OCI-LY7 (cell line): ENCODE data around the gene RORC. TPM values are rescaled to one million over a fixed set of nuclear protein-coding genes. Genes with fewer than 3 reads are reported as not detected.

Experiments used
- BruUV-seq: library from RNA; stranded (reverse); fragments of 400-500 nt; replicated peaks from 2 replicates; lab custom pipeline; 2021; lab: Mats Ljungman, UMichigan
- CTCF ChIA-PET: fragments of 300-600 bp; sonication (Branson Sonifier 250); formaldehyde crosslinking; loops from one replicate; lab custom pipeline; 2022; ENCODE audit warnings: antibody characterized with exemption; ENCODE audit not compliant: unreplicated experiment; lab: Charles Lee
- POLR2A ChIA-PET: fragments of 300-600 bp; sonication (Branson Sonifier 250); formaldehyde crosslinking; loops from one replicate; lab custom pipeline; 2022; ENCODE audit warnings: antibody characterized with exemption; lab: Charles Lee
- DNase-seq: peaks from one replicate; pipeline ENCODE4 v3.0.0-alpha.2; 2015; ENCODE audit warnings: low spot score
- H2AFZ ChIP-seq: fragments of 200-600 bp; sonication (generic), shearing (Covaris generic); 2 replicates; pipeline ENCODE4 v1.6.1; 2014; ENCODE audit warnings: mild to moderate bottlenecking, antibody characterized with exemption, low read length, moderate library complexity
- H3K27ac ChIP-seq: fragments of 200-600 bp; sonication (generic); 2 replicates; pipeline ENCODE4 v1.5.1; 2014; ENCODE audit warnings: mixed run types, low read depth, mild to moderate bottlenecking, moderate library complexity, low read length, inconsistent platforms; ENCODE audit not compliant: poor library complexity, severe bottlenecking
- H3K36me3 ChIP-seq: fragments of 200-600 bp; sonication (generic); 2 replicates; pipeline ENCODE4 v1.6.1; 2014; ENCODE audit warnings: mild to moderate bottlenecking, antibody characterized with exemption, low read length, moderate library complexity, mixed read lengths; ENCODE audit not compliant: insufficient read depth
- H3K4me1 ChIP-seq: fragments of 200-600 bp; sonication (generic); 2 replicates; pipeline ENCODE4 v1.5.1; 2014; ENCODE audit warnings: mild to moderate bottlenecking, low read length; ENCODE audit not compliant: insufficient read depth, poor library complexity, severe bottlenecking
- H3K4me2 ChIP-seq: fragments of 200-600 bp; sonication (generic); 2 replicates; pipeline ENCODE4 v1.6.1; 2014; ENCODE audit warnings: mild to moderate bottlenecking, low read length
- H3K4me3 ChIP-seq: fragments of 200-600 bp; sonication (generic); 2 replicates; pipeline ENCODE4 v1.5.1; 2014; ENCODE audit warnings: mild to moderate bottlenecking, low read depth, low read length; ENCODE audit not compliant: poor library complexity, severe bottlenecking
- H3K79me2 ChIP-seq: fragments of 200-600 bp; sonication (generic); 2 replicates; pipeline ENCODE4 v1.6.1; 2016; ENCODE audit warnings: low read depth, mild to moderate bottlenecking, low read length, moderate library complexity, mixed read lengths; ENCODE audit not compliant: insufficient read depth
- H3K9me2 ChIP-seq: fragments of 200-600 bp; sonication (generic); 2 replicates; pipeline ENCODE4 v1.6.1; 2016; ENCODE audit warnings: mild to moderate bottlenecking, low read length, mixed read lengths; ENCODE audit not compliant: insufficient read depth
- H3K9me3 ChIP-seq: fragments of 200-600 bp; sonication (generic); 2 replicates; pipeline ENCODE4 v1.6.1; 2014; ENCODE audit warnings: mild to moderate bottlenecking, mixed run types, low read length, mixed read lengths
- H4K20me1 ChIP-seq: fragments of 200-600 bp; sonication (generic); 2 replicates; pipeline ENCODE4 v1.6.1; 2014; ENCODE audit warnings: mild to moderate bottlenecking, antibody characterized with exemption, low read length, moderate library complexity, mixed read lengths; ENCODE audit not compliant: insufficient read depth
- EZH2phosphoT487 ChIP-seq: fragments of 200-600 bp; sonication (generic); IDR thresholded peaks from 2 replicates; pipeline ENCODE4 v1.6.1; 2018; ENCODE audit warnings: low read depth, borderline replicate concordance, mild to moderate bottlenecking, mixed run types, antibody characterized with exemption, low read length, moderate library complexity, mixed read lengths
- intact Hi-C: fragments of 100-400 bp; cut with micrococcal nuclease; formaldehyde crosslinking; loops from one replicate; pipeline ENCODE4 v1.10.0; 2022; ENCODE audit not compliant: unreplicated experiment
- total RNA-seq, 2 experiments: library from RNA; depleted of rRNA in 1 of 2; stranded (reverse); fragments of >200 nt in 1 of 2; shearing (Covaris generic) in 1 of 2; gene quantifications; 2 replicates each; pipeline ENCODE4 v1.2.3, GENCODE V29; 2014 to 2022
- TF ChIP-seq, protein P1 (sequence below): fragments of 200-600 bp; sonication (generic); conservative IDR thresholded peaks from 2 replicates; pipeline ENCODE4 v1.5.1; 2014; ENCODE audit warnings: mild to moderate bottlenecking, antibody characterized with exemption, low read length, moderate library complexity, mixed read lengths

RORC gene
- total RNA-seq, 2 experiments from 2014 or later: not detected

DNA sequence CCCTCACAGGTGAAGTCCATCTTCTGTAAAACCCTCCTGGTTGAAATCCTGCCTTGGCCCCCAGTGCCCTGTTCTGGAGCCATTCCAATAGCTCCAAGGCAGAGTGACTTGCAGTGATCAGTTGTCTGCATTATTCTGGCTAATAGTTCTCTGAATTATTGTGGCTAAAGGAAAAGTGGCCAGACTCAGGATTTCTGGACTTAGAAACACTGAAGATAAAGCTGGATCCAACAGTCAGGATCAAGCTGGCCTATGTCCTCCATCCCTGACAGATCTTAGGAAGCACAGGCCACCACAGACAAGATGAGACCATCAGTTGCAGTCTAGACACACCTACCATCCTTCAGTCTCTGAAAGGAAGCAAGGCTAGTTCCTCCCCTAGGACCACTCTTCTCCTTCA, 8.8 kb upstream of the RORC start:
- no peak overlapping the region for H3K4me2 ChIP-seq
- CTCF ChIA-PET: interaction anchor here (0.6 kb wide), 1 partner anchor 237 kb away, joined by 3 read pairs; no protein-coding TSS in a partner anchor
- no peak overlapping the region for H2AFZ ChIP-seq
- no peak for TF ChIP-seq EZH2phosphoT487
- TF ChIP-seq, protein P1, sequence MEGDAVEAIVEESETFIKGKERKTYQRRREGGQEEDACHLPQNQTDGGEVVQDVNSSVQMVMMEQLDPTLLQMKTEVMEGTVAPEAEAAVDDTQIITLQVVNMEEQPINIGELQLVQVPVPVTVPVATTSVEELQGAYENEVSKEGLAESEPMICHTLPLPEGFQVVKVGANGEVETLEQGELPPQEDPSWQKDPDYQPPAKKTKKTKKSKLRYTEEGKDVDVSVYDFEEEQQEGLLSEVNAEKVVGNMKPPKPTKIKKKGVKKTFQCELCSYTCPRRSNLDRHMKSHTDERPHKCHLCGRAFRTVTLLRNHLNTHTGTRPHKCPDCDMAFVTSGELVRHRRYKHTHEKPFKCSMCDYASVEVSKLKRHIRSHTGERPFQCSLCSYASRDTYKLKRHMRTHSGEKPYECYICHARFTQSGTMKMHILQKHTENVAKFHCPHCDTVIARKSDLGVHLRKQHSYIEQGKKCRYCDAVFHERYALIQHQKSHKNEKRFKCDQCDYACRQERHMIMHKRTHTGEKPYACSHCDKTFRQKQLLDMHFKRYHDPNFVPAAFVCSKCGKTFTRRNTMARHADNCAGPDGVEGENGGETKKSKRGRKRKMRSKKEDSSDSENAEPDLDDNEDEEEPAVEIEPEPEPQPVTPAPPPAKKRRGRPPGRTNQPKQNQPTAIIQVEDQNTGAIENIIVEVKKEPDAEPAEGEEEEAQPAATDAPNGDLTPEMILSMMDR: no peak
- POLR2A ChIA-PET: no interaction called here
- H3K9me2 ChIP-seq: no peaks in the 10 kb centered on the region
- H3K4me3 ChIP-seq: no peak overlapping the region
- intact Hi-C loops: no loop called here
- DNase-seq: no peak
- H3K27ac ChIP-seq: no peak overlapping the region
- H3K36me3 ChIP-seq: no peaks in the 10 kb centered on the region
- H4K20me1 ChIP-seq: no peaks in the 10 kb centered on the region
- BruUV-seq: no TSS peak
- no peaks in the 10 kb centered on the region for H3K9me3 ChIP-seq
- H3K4me1 ChIP-seq: peaks cover 16% of the 10 kb centered on the region
- H3K79me2 ChIP-seq: no peaks in the 10 kb centered on the region

DNA sequence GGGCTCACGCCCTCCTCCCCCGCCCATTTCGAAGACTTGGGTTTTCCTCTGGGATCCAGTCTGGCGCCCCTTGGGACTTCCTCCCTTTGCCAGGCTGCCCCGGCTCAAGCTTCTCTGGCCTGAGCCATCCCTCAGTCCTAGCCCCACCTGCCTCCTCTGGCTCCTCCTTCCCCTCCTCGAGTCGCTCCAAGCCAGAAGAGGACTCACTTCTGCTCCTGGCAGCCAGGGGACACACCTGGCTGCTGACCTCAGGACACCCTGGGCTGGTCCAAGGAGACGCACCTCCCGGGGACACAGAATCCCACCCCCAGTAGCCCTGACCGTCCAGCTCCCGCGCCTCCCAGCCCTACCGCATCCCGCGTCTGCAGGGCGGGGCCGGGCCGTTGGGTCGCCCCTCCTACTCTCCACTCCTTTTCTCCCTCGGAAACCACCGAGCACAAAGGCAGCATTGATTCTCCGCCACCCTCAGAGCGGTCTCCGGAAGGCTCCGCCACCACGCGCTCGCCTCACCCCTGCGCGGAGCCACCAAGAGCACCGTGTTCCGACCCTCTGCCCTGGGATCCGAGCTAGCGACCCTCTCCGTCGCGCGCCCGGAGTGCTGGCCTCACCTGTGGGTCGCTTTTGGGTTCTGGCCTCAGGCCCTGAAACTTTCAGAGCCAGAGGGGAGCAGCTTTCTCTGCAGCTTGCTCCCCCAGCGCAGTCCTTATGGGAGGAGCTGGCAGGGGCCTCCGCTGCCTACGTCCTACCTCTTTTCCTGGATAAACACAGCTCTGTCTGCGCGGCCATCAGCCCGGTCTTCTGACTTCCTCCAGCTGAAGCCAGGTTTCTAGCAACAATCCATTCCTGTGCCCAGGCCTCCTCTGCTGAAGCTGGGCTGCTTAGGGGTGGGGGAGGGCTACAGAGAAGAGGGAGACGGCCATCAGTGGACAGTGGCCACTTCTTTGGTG, 8.1 kb upstream of the RORC start, which contains the start of gene C2CD4D:
TSS of gene C2CD4D (minus strand) at position 364 of the 947 bp plus-strand sequence. CDS start 831 bp downstream, outside the sequence.
- Histone ChIP-seq H3K4me3 (no peak within 1 kb of the TSS), H2AFZ (no peak within 1 kb of the TSS), H4K20me1 (no peaks in the 10 kb centered on the region), H3K36me3 (no peaks in the 10 kb centered on the region), H3K9me3 (no peaks in the 10 kb centered on the region), H3K9me2 (no peaks in the 10 kb centered on the region), H3K4me2 (no peak within 1 kb of the TSS; the same call in 1 of the 2 replicates), H3K4me1 (peaks cover 16% of the 10 kb centered on the region), H3K27ac (no peak within 1 kb of the TSS), H3K79me2 (no peaks in the 10 kb centered on the region)
- no peak for TF ChIP-seq EZH2phosphoT487
- TF ChIP-seq, protein P1: no peak
- DNase-seq: no peak
- CTCF ChIA-PET: interaction anchor here (0.6 kb wide), 2 partner anchors 27 to 236 kb away, joined by 3 read pairs; no protein-coding TSS in a partner anchor
- intact Hi-C loops: loop anchor here (5.0 kb wide), 1 partner anchor 122 kb away; the partner anchor contains the start of gene CELF3
- POLR2A ChIA-PET: no interaction called here
- no TSS peak for BruUV-seq

DNA sequence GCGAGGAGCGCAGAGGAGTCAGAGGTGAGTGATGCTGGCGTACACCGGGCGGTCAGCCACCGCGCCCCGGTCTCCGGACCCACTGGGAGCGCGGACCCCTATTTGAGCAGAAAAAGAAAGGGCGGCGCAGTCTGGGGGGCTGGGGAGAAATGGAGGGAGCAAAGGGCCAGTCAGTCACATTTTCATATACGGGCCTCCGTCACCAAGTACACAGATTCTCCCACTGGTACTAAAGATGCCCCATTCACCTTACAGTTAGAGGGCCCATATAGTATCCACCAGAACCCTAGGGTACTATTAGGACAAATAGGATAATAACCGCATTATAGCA, 7.4 kb upstream of the RORC start:
- ChIA-PET POLR2A (no interaction called here), CTCF (no interaction called here)
- no peaks in the 10 kb centered on the region for H3K36me3 ChIP-seq
- H3K27ac ChIP-seq: no peak overlapping the region
- H2AFZ ChIP-seq: no peak overlapping the region
- no peaks in the 10 kb centered on the region for H4K20me1 ChIP-seq
- no peak overlapping the region for H3K4me3 ChIP-seq
- no peak overlapping the region; the same call in 1 of the 2 replicates for H3K4me2 ChIP-seq
- peaks cover 13% of the 10 kb centered on the region for H3K4me1 ChIP-seq
- intact Hi-C loops: loop anchor here (5.0 kb wide), 1 partner anchor 122 kb away; the partner anchor contains the start of gene CELF3
- H3K79me2 ChIP-seq: no peaks in the 10 kb centered on the region
- TF ChIP-seq, protein P1: no peak
- TF ChIP-seq EZH2phosphoT487: no peak
- BruUV-seq: no TSS peak
- no peaks in the 10 kb centered on the region for H3K9me3 ChIP-seq
- DNase-seq: no peak
- no peaks in the 10 kb centered on the region for H3K9me2 ChIP-seq
